ENCODE results near the gene ZC4H2. TPM values are rescaled to one million over a fixed set of nuclear protein-coding genes. Genes with fewer than 3 reads are reported as not detected.
"Not testable (repeated sequence)": the region's sequence is repeated elsewhere in the genome, so short reads cannot be mapped to it uniquely, and the experiment has no call there.

Gene ZC4H2
- 7.1 TPM for total RNA-seq
- long read RNA-seq, partial matches to known transcripts = 0 of 9 reads
- long read RNA-seq, other reads (novel, unspliced or antisense) = 5 of 9 reads

- intact Hi-C loops (cut with DNase I) = no loop called here
- Histone ChIP-seq H3K36me3 (no peaks in the 10 kb centered on the region), H3K27ac (no peak within 1 kb of the TSS), H3K4me1 (peaks cover 6% of the 10 kb centered on the region), H3K4me3 (peak within 1 kb of the TSS; percentile 64), H3K27me3 (ENCODE audit: low read depth) (no peaks in the 10 kb centered on the region), H3K9me3 (no peaks in the 10 kb centered on the region)
- TF ChIP-seq CTCF (IDR thresholded peaks at IDR 0.05) = no peak
- ATAC-seq (peak; percentile 98 to 99), DNase-seq (peak; percentile 80)
Measured at GRCh38 chrX:64975989-64976672, at the start of gene ZC4H2. ZC4H2 (minus strand) TSS chrX:64976450; CDS start chrX:64976377, 73 bp downstream.

- ATAC-seq (no peak), DNase-seq (no peak)
- no peak overlapping the region for H3K4me3 ChIP-seq
- H3K9me3 ChIP-seq = no peaks in the 10 kb centered on the region
- intact Hi-C loops (cut with DNase I) = no loop called here
- no peak overlapping the region for H3K27ac ChIP-seq
- H3K27me3 ChIP-seq (ENCODE audit: low read depth) = no peaks in the 10 kb centered on the region
- no peaks in the 10 kb centered on the region for H3K4me1 ChIP-seq
- no peaks in the 10 kb centered on the region for H3K36me3 ChIP-seq
- TF ChIP-seq CTCF (IDR thresholded peaks at IDR 0.05) = no peak
Measured at GRCh38 chrX:65017451-65017850, 41.2 kb upstream of the ZC4H2 start.

GRCh38 chrX:65014230-65014629, 38.0 kb upstream of the ZC4H2 start:
- no peaks in the 10 kb centered on the region for H3K9me3 ChIP-seq
- no peaks in the 10 kb centered on the region for H3K27me3 ChIP-seq (ENCODE audit: low read depth)
- no peaks in the 10 kb centered on the region for H3K4me1 ChIP-seq
- no peak overlapping the region for H3K4me3 ChIP-seq
- H3K36me3 ChIP-seq = no peaks in the 10 kb centered on the region
- H3K27ac ChIP-seq = no peak overlapping the region
- no peak for ATAC-seq
- no peak for DNase-seq
- TF ChIP-seq CTCF (IDR thresholded peaks at IDR 0.05) = no peak
- intact Hi-C loops (cut with DNase I) = no loop called here

GRCh38 chrX:65009459-65009858, 33.2 kb upstream of the ZC4H2 start:
- H3K9me3 ChIP-seq = no peaks in the 10 kb centered on the region
- no peak for TF ChIP-seq CTCF (IDR thresholded peaks at IDR 0.05)
- no peaks in the 10 kb centered on the region for H3K27me3 ChIP-seq (ENCODE audit: low read depth)
- H3K4me1 ChIP-seq = no peaks in the 10 kb centered on the region
- no peak overlapping the region for H3K4me3 ChIP-seq
- no peak for ATAC-seq
- H3K27ac ChIP-seq = no peak overlapping the region
- intact Hi-C loops (cut with DNase I) = no loop called here
- no peaks in the 10 kb centered on the region for H3K36me3 ChIP-seq
- no peak for DNase-seq

- H3K9me3 ChIP-seq; intact Hi-C loops (cut with DNase I); H3K27me3 ChIP-seq (ENCODE audit: low read depth); ATAC-seq; H3K36me3 ChIP-seq; H3K4me1 ChIP-seq; H3K27ac ChIP-seq; DNase-seq; H3K4me3 ChIP-seq: not testable (repeated sequence)
Measured at GRCh38 chrX:65002208-65002607, 26.0 kb upstream of the ZC4H2 start.

- Histone ChIP-seq H3K4me1 (no peaks in the 10 kb centered on the region), H3K9me3 (no peaks in the 10 kb centered on the region), H3K36me3 (no peaks in the 10 kb centered on the region), H3K4me3 (no peak overlapping the region), H3K27ac (no peak overlapping the region), H3K27me3 (ENCODE audit: low read depth) (no peaks in the 10 kb centered on the region)
- no peak for DNase-seq
- intact Hi-C loops (cut with DNase I) = no loop called here
- TF ChIP-seq CTCF (IDR thresholded peaks at IDR 0.05) = no peak
- ATAC-seq = no peak
Measured at GRCh38 chrX:64996805-64997204, 20.6 kb upstream of the ZC4H2 start.
